ENCODE results near the gene GPR158.

Gene GPR158

GRCh38 chr10:25508112-25508815 is 333.5 kb downstream of the GPR158 start:
- no peak for DNase-seq

GRCh38 chr10:25509151-25509550 is 334.4 kb downstream of the GPR158 start:
- no peak for DNase-seq

GRCh38 chr10:25522294-25522693 is 347.5 kb downstream of the GPR158 start:
- no peak for DNase-seq

- no peak for DNase-seq
Observed at GRCh38 chr10:25522946-25523608, 348.3 kb downstream of the GPR158 start.

GRCh38 chr10:25530306-25530705 is 355.5 kb downstream of the GPR158 start:
- no peak for DNase-seq

- DNase-seq, result no peak
Observed at GRCh38 chr10:25531457-25532061, 356.8 kb downstream of the GPR158 start.

GRCh38 chr10:25532213-25532612 is 357.4 kb downstream of the GPR158 start:
- DNase-seq, result no peak

GRCh38 chr10:25536027-25536426 is 361.2 kb downstream of the GPR158 start:
- DNase-seq, result no peak

GRCh38 chr10:25547382-25547781 is 372.6 kb downstream of the GPR158 start:
- DNase-seq, result no peak

- no peak for DNase-seq
Observed at GRCh38 chr10:25552283-25552919, 377.6 kb downstream of the GPR158 start.

- no peak for DNase-seq
Observed at GRCh38 chr10:25555865-25556264, 381.1 kb downstream of the GPR158 start.

- no peak for DNase-seq
Observed at GRCh38 chr10:25556457-25556856, 381.7 kb downstream of the GPR158 start.

- no peak for DNase-seq
Observed at GRCh38 chr10:25557136-25557535, 382.3 kb downstream of the GPR158 start.

- DNase-seq, result no peak
Observed at GRCh38 chr10:25561758-25562157, 387.0 kb downstream of the GPR158 start.

GRCh38 chr10:25562547-25562946 is 387.7 kb downstream of the GPR158 start:
- DNase-seq, result no peak

- no peak for DNase-seq
Observed at GRCh38 chr10:25564351-25564750, 389.6 kb downstream of the GPR158 start.

- DNase-seq, result no peak
Observed at GRCh38 chr10:25565570-25565969, 390.8 kb downstream of the GPR158 start.

- no peak for DNase-seq
Observed at GRCh38 chr10:25573316-25573715, 398.5 kb downstream of the GPR158 start.

- no peak for DNase-seq
Observed at GRCh38 chr10:25575343-25575742, 400.5 kb downstream of the GPR158 start.

- no peak for DNase-seq
Observed at GRCh38 chr10:25578061-25578460, 403.3 kb downstream of the GPR158 start.

- DNase-seq, result no peak
Observed at GRCh38 chr10:25582961-25583360, 408.2 kb downstream of the GPR158 start.

- no peak for DNase-seq
Observed at GRCh38 chr10:25600651-25601050, 425.9 kb downstream of the GPR158 start.

- no peak for DNase-seq
Observed at GRCh38 chr10:25604591-25604990, 429.8 kb downstream of the GPR158 start.

GRCh38 chr10:25614652-25615051 is 439.9 kb downstream of the GPR158 start:
- no peak for DNase-seq

Data from activated CD4-positive, alpha-beta T cell treated with anti-CD3 and anti-CD28 coated beads, Interleukin-2, amount 50 U/mL, for 4 hours (primary cell).